Peyer's patch (tissue), 4 donors: Measurements from ENCODE around the gene TM4SF20.

Experiments used
- CTCF ChIP-seq, 6 experiments: fragments of 450-650 bp in 4 of 6; fragments of 200-600 bp in 2 of 6; sonication (generic) in 1 of 6; IDR thresholded peaks; one replicate each; pipeline ENCODE4 v1.5.1; 2017 to 2019; ENCODE audit warnings: antibody characterized with exemption in 6 of 6, mild to moderate bottlenecking in 3 of 6, moderate library complexity in 1 of 6
- POLR2A ChIP-seq, 2 donors: fragments of 450-650 bp; IDR thresholded peaks; one replicate each; pipeline ENCODE4 v1.5.1; 2017; ENCODE audit warnings: antibody characterized with exemption in 2 of 2, mild to moderate bottlenecking in 2 of 2, moderate library complexity in 2 of 2

- TF ChIP-seq CTCF (IDR thresholded peaks at IDR 0.05): peak in 4 of 6 experiments; percentile 26 to 45 (median 43)
- TF ChIP-seq POLR2A (IDR thresholded peaks at IDR 0.05): no peak
These were observed 15.3 kb downstream of the TM4SF20 start for GRCh38 chr2:227363756-227364155.
